ENCODE results near the gene CRY1. TPM values are rescaled to one million over a fixed set of nuclear protein-coding genes. Genes with fewer than 3 reads are reported as not detected.

Gene CRY1
- total and polyA plus RNA-seq, 2 of the 4 experiments (the other 2 are of a cell fraction), result 5.9 to 9.9 TPM

DNA sequence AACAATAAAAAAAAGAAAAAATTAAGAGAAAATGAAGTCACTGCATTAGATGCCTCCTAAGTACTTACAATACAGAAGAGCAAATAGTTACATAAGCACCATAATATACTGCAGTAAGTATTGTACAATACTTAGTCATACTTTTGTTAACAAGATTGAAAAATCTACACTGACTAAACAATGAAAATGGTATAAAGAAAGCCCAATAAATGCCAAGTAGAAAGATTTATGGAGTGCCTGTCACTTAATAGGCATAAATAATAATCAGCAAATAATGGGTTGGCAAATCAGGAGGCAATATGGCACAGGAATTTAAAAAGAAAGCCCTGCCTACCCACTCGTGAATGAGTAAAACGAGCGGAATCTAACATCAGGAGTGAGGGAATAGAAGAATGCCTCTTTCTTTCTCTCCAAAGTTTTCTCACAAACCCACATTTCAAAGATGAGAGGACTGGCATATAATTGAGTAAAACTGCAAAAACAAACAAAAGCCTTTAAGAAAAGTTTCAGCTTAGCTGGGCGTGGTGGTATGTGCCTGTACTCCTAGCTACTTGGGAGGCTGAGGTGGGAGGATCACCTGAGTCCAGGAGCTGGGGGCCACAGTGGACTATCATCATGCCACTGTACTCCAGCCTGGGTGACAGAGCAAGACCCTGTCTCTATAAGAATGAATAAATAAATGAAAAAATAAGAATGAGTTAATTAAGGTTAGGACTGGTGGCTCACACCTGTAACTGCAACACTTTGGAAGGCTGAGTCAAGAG lies 36.1 kb downstream of the CRY1 start:
- BruUV-seq (replicated peaks), result no TSS peak
- ATAC-seq (ENCODE audit: low read depth), result peak; percentile 42

More for the DNA sequence above, 36.1 kb downstream of the CRY1 start:
- H3K56ac ChIP-seq (ENCODE audit: extremely low read depth, insufficient read depth, low read length), result no peak overlapping the region
- no peak overlapping the region for H3K27ac ChIP-seq (ENCODE audit: insufficient read depth, low read length)
- H3K18ac ChIP-seq (ENCODE audit: low read depth, low read length), result no peak overlapping the region
- no peak overlapping the region for H4K5ac ChIP-seq (ENCODE audit: low read depth, low read length)
- POLR2A ChIA-PET (ENCODE audit: unreplicated experiment), result interaction anchor here (0.6 kb wide), 1 partner anchor 1700 kb away, joined by 4 read pairs; no protein-coding TSS in a partner anchor
- intact Hi-C loops (cut with micrococcal nuclease), result no loop called here
- H2BK120ac ChIP-seq (ENCODE audit: low read depth, low read length), result no peak overlapping the region
- H3K36me3 ChIP-seq (ENCODE audit: control insufficient read depth, insufficient read depth, low read length), result no peaks in the 10 kb centered on the region
- H2BK20ac ChIP-seq (ENCODE audit: low read depth, low read length), result no peak overlapping the region
- H3K14ac ChIP-seq (replicated peaks; ENCODE audit: low read depth, low read length), result no peak overlapping the region
- no peak overlapping the region for H3K4ac ChIP-seq (ENCODE audit: low read depth, low read length)
- no peak for TF ChIP-seq BHLHE40 (IDR thresholded peaks at IDR 0.05; ENCODE audit: low read depth, low read length)
- no peak for TF ChIP-seq RCOR1 (IDR thresholded peaks at IDR 0.05; ENCODE audit: insufficient replicate concordance, low read length)
- TF ChIP-seq CEBPB (IDR thresholded peaks at IDR 0.05; ENCODE audit: low read depth, low read length), result peak; percentile 71
- TF ChIP-seq NFE2L2 (IDR thresholded peaks at IDR 0.05; ENCODE audit: low read depth, low read length), result no peak
- no peak for TF ChIP-seq MXI1 (IDR thresholded peaks at IDR 0.05; ENCODE audit: borderline replicate concordance, low read depth, low read length)
- no peak for TF ChIP-seq CHD1 (IDR thresholded peaks at IDR 0.05; ENCODE audit: low read depth, low read length)
- TF ChIP-seq, protein P1, sequence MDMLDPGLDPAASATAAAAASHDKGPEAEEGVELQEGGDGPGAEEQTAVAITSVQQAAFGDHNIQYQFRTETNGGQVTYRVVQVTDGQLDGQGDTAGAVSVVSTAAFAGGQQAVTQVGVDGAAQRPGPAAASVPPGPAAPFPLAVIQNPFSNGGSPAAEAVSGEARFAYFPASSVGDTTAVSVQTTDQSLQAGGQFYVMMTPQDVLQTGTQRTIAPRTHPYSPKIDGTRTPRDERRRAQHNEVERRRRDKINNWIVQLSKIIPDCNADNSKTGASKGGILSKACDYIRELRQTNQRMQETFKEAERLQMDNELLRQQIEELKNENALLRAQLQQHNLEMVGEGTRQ (IDR thresholded peaks at IDR 0.05; ENCODE audit: low read depth, low read length), result no peak
- no peak overlapping the region for H3K4me2 ChIP-seq (ENCODE audit: low read depth, low read length)
- H3K9me1 ChIP-seq (ENCODE audit: insufficient read depth, low read length), result no peaks in the 10 kb centered on the region
- no CpG with 5 or more reads among the region's 4 CpGs for WGBS, 2 experiments (ENCODE audit: extremely low coverage in 2 of 2, insufficient read length in 1 of 2)
- H3K23ac ChIP-seq (ENCODE audit: low read depth, low read length), result no peak overlapping the region
- H3K9ac ChIP-seq (ENCODE audit: low read depth, low read length), result no peak overlapping the region
- H3K79me1 ChIP-seq (ENCODE audit: low read depth in 1 of 2, low read length in 2 of 2), result peaks cover 4 to 13% of the 10 kb centered on the region in 2 experiments; a peak in 3 of 4 replicates
- H2AFZ ChIP-seq (replicated peaks; ENCODE audit: low read length, poor library complexity), result no peak overlapping the region
- H2AK5ac ChIP-seq (ENCODE audit: low read depth, low read length), result no peak overlapping the region
- peak; percentile 33 for DNase-seq
- H3K27me3 ChIP-seq (ENCODE audit: control insufficient read depth, insufficient read depth, low read length), result no peaks in the 10 kb centered on the region
- CTCF ChIA-PET, result no interaction called here
- in situ Hi-C loops (cut with MboI; ENCODE audit: low sequenced_read_pairs), result no loop called here
- H2AK9ac ChIP-seq (replicated peaks; ENCODE audit: low read depth, low read length, poor library complexity), result no peak overlapping the region
- H2BK5ac ChIP-seq (ENCODE audit: low read depth, low read length, poor library complexity, severe bottlenecking), result no peak overlapping the region
- H3K9me3 ChIP-seq (ENCODE audit: control insufficient read depth, insufficient read depth, low read length), result 0 out of 2 replicates have a peak, but pooled peaks cover 2% of the 10 kb centered on the region
- no peak overlapping the region for H4K91ac ChIP-seq (ENCODE audit: insufficient read depth, low read depth, low read length)
- no peaks in the 10 kb centered on the region for H4K20me1 ChIP-seq (ENCODE audit: insufficient read depth, low read length)
- H3K4me3 ChIP-seq (ENCODE audit: insufficient read depth, low read depth, low read length), result no peak overlapping the region
- no peaks in the 10 kb centered on the region for H3K4me1 ChIP-seq (ENCODE audit: control insufficient read depth, insufficient read depth, low read length)
- dilution Hi-C loops (cut with HindIII; ENCODE audit: low sequenced_read_pairs, unreplicated experiment), result no loop called here
- H2BK15ac ChIP-seq (ENCODE audit: low read depth, low read length), result no peak overlapping the region
- H4K8ac ChIP-seq (ENCODE audit: low read depth in 2 of 2, low read length in 2 of 2), result no peak overlapping the region

Measured in IMR-90 (cell line).